Endodermal cell (in vitro differentiated cells): ENCODE measurements around the gene LYRM4. TPM values are rescaled to one million over a fixed set of nuclear protein-coding genes. Genes with fewer than 3 reads are reported as not detected.

Experiments used
- DNase-seq: peaks from one replicate; pipeline ENCODE4 v3.0.0-alpha.2; 2017
- H3K27ac ChIP-seq: 2 replicates; pipeline ENCODE4 v1.5.1; 2013; ENCODE audit warnings: mild to moderate bottlenecking, low read depth, low read length, moderate library complexity
- H3K27me3 ChIP-seq: 2 replicates; pipeline ENCODE4 v1.6.1; 2013; ENCODE audit warnings: mild to moderate bottlenecking, low read length, moderate library complexity; ENCODE audit not compliant: insufficient read depth, control insufficient read depth, poor library complexity, severe bottlenecking
- H3K36me3 ChIP-seq: 2 replicates; pipeline ENCODE4 v1.7.0; 2013; ENCODE audit warnings: mild to moderate bottlenecking, low read length, moderate library complexity; ENCODE audit not compliant: control insufficient read depth, insufficient read depth
- H3K4me1 ChIP-seq: one replicate; pipeline ENCODE4 v1.7.0; 2013; ENCODE audit warnings: low read length; ENCODE audit not compliant: control insufficient read depth, insufficient read depth
- H3K4me3 ChIP-seq: 2 replicates; pipeline ENCODE4 v1.5.1; 2013; ENCODE audit warnings: mild to moderate bottlenecking, low read length, moderate library complexity
- H3K9ac ChIP-seq: 2 replicates; pipeline ENCODE4 v1.6.1; 2013; ENCODE audit warnings: mild to moderate bottlenecking, low read length, moderate library complexity; ENCODE audit not compliant: poor library complexity, severe bottlenecking; ENCODE audit errors: extremely low read depth
- H3K9me3 ChIP-seq: 2 replicates; pipeline ENCODE4 v1.6.1; 2013; ENCODE audit warnings: mild to moderate bottlenecking, low read length, moderate library complexity; ENCODE audit not compliant: control insufficient read depth
- H3K27ac Mint-ChIP-seq: 2 replicates; pipeline ENCODE4 v1.8.0; 2020; ENCODE audit warnings: mixed read lengths
- H3K27me3 Mint-ChIP-seq: 2 replicates; pipeline ENCODE4 v1.8.0; 2021; ENCODE audit warnings: mild to moderate bottlenecking, mixed read lengths; ENCODE audit not compliant: insufficient read depth
- H3K36me3 Mint-ChIP-seq: 2 replicates; pipeline ENCODE4 v1.8.0; 2020; ENCODE audit warnings: low read depth, mixed read lengths
- H3K4me1 Mint-ChIP-seq: 2 replicates; pipeline ENCODE4 v1.8.0; 2020; ENCODE audit warnings: mixed read lengths
- H3K4me3 Mint-ChIP-seq: 2 replicates; pipeline ENCODE4 v1.8.0; 2020; ENCODE audit warnings: mild to moderate bottlenecking, moderate library complexity, mixed read lengths
- H3K9me3 Mint-ChIP-seq: 2 replicates; pipeline ENCODE4 v1.8.0; 2020; ENCODE audit warnings: mild to moderate bottlenecking, mixed read lengths
- WGBS, 2 experiments: methylation state at CpG; one replicate each; pipeline versions ENCODE4 v1.1.5 to v1.1.7; 2013; ENCODE audit warnings: missing lambda C conversion rate in 2 of 2, mixed read lengths in 1 of 2; ENCODE audit not compliant: insufficient coverage in 1 of 2, insufficient read length in 1 of 2; 5-methylcytosine and 5-hydroxymethylcytosine counted together
- total RNA-seq, 2 donors: library from RNA; stranded (reverse); fragmentation: NEBNext Ultra II Directional in 1 of 2; extraction: Animal tissue kit (Norgen Biotek cat#: 25700) in 1 of 2; gene quantifications; 2 replicates in 1 of 2; 3 replicates in 1 of 2; pipeline ENCODE4 v1.2.1, GENCODE V29; 2021
- TF ChIP-seq, protein P1 (sequence below): fragments of 200-600 bp; sonication (generic); conservative IDR thresholded peaks from 2 replicates; pipeline ENCODE4 v1.5.0; 2021; ENCODE audit warnings: antibody characterized with exemption, mild to moderate bottlenecking

The LYRM4 gene
- total RNA-seq, 2 donors from 2014 or later = 32.1 to 44.3 TPM

DNA sequence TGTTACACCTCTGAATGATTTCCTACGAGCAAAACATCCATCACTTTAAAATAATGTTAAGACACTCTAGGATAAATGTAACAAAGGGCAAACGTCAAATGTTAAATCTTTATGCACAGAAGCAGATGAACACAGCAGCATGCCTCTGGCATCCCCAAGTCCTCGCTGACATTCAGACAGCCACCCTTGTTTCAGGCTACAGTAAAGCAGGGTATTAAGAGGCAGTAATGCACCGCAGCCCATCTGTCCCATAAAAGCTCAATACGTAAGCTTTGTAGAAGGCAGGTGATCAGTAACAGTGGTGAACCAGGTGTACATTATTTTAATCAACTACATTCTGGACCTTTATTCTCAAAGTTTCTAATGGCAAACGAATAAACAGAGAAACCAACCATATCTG lies 110.9 kb downstream of the LYRM4 start:
- no peaks in the 10 kb centered on the region for H3K36me3 ChIP-seq
- no peaks in the 10 kb centered on the region for H3K36me3 Mint-ChIP-seq
- no peak overlapping the region for H3K27ac Mint-ChIP-seq
- H3K27ac ChIP-seq = no peak overlapping the region
- no peaks in the 10 kb centered on the region for H3K27me3 Mint-ChIP-seq
- no peak overlapping the region for H3K4me3 Mint-ChIP-seq
- H3K4me3 ChIP-seq = no peak overlapping the region
- DNase-seq = no peak
- H3K9ac ChIP-seq = no peak overlapping the region
- no peaks in the 10 kb centered on the region for H3K9me3 Mint-ChIP-seq
- H3K9me3 ChIP-seq = no peaks in the 10 kb centered on the region
- H3K4me1 ChIP-seq = no peaks in the 10 kb centered on the region
- WGBS, 2 experiments = 89 to 90% methylated on average over 3 to 6 of the region's 6 CpGs
- TF ChIP-seq, protein P1, sequence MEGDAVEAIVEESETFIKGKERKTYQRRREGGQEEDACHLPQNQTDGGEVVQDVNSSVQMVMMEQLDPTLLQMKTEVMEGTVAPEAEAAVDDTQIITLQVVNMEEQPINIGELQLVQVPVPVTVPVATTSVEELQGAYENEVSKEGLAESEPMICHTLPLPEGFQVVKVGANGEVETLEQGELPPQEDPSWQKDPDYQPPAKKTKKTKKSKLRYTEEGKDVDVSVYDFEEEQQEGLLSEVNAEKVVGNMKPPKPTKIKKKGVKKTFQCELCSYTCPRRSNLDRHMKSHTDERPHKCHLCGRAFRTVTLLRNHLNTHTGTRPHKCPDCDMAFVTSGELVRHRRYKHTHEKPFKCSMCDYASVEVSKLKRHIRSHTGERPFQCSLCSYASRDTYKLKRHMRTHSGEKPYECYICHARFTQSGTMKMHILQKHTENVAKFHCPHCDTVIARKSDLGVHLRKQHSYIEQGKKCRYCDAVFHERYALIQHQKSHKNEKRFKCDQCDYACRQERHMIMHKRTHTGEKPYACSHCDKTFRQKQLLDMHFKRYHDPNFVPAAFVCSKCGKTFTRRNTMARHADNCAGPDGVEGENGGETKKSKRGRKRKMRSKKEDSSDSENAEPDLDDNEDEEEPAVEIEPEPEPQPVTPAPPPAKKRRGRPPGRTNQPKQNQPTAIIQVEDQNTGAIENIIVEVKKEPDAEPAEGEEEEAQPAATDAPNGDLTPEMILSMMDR = no peak
- H3K4me1 Mint-ChIP-seq = peaks cover 6% of the 10 kb centered on the region
- no peaks in the 10 kb centered on the region for H3K27me3 ChIP-seq

- H3K9ac ChIP-seq = no peak overlapping the region
- H3K27ac ChIP-seq = no peak overlapping the region
- no peaks in the 10 kb centered on the region for H3K27me3 Mint-ChIP-seq
- no peaks in the 10 kb centered on the region for H3K36me3 Mint-ChIP-seq
- H3K9me3 ChIP-seq = no peaks in the 10 kb centered on the region
- no peaks in the 10 kb centered on the region for H3K4me1 ChIP-seq
- TF ChIP-seq, protein P1 = no peak
- no peak overlapping the region for H3K4me3 ChIP-seq
- H3K27ac Mint-ChIP-seq = no peak overlapping the region
- H3K27me3 ChIP-seq = no peaks in the 10 kb centered on the region
- no peaks in the 10 kb centered on the region for H3K36me3 ChIP-seq
- no peak overlapping the region for H3K4me3 Mint-ChIP-seq
- H3K9me3 Mint-ChIP-seq = no peaks in the 10 kb centered on the region
- H3K4me1 Mint-ChIP-seq = peaks cover 6% of the 10 kb centered on the region
- DNase-seq = no peak
- WGBS, 2 experiments = 86 to 100% methylated on average over 2 to 6 of the region's 6 CpGs
Observed at GRCh38 chr6:5149159-5149704, 111.5 kb downstream of the LYRM4 start.

- no peak overlapping the region for H3K4me3 ChIP-seq
- Mint-ChIP-seq H3K27me3 (no peaks in the 10 kb centered on the region), H3K9me3 (no peaks in the 10 kb centered on the region), H3K4me3 (no peak overlapping the region), H3K4me1 (peaks cover 6% of the 10 kb centered on the region), H3K27ac (no peak overlapping the region), H3K36me3 (no peaks in the 10 kb centered on the region)
- no peak overlapping the region for H3K9ac ChIP-seq
- TF ChIP-seq, protein P1 = no peak
- H3K27me3 ChIP-seq = no peaks in the 10 kb centered on the region
- H3K27ac ChIP-seq = no peak overlapping the region
- WGBS, 2 experiments = 83 to 92% methylated on average over 1 to 4 of the region's 4 CpGs
- no peaks in the 10 kb centered on the region for H3K36me3 ChIP-seq
- H3K9me3 ChIP-seq = no peaks in the 10 kb centered on the region
- DNase-seq = no peak
- H3K4me1 ChIP-seq = no peaks in the 10 kb centered on the region
Observed at GRCh38 chr6:5146398-5146797, 114.4 kb downstream of the LYRM4 start.
